ENCODE results near the gene LRRC3B. TPM values are rescaled to one million over a fixed set of nuclear protein-coding genes. Genes with fewer than 3 reads are reported as not detected.

LRRC3B gene
- total and polyA plus RNA-seq, 2 donors (not counting 1 experiment from before 2014, with no cell fraction given), result not detected

GRCh38 chr3:26628915-26629314, 6.3 kb downstream of the LRRC3B start:
- Mint-ChIP-seq H3K4me3 (no peak overlapping the region), H3K27ac (no peak overlapping the region), H3K9me3 (ENCODE audit: insufficient read depth) (no peaks in the 10 kb centered on the region), H3K4me1 (no peaks in the 10 kb centered on the region), H3K27me3 (peaks cover 9% of the 10 kb centered on the region)
- H3K79me2 ChIP-seq (ENCODE audit: control insufficient read depth, insufficient read depth, low read length), result no peaks in the 10 kb centered on the region
- H3K27ac ChIP-seq (ENCODE audit: low read length in 2 of 2), result no peak overlapping the region
- no peaks in the 10 kb centered on the region for H4K20me1 ChIP-seq (ENCODE audit: control insufficient read depth, insufficient read depth, low read length, poor library complexity, severe bottlenecking)
- H3K9me3 ChIP-seq (ENCODE audit: control extremely low read depth in 1 of 3, control insufficient read depth in 2 of 3, insufficient read depth in 1 of 3, low read length in 2 of 3), result peaks cover 0 to 14% (median 0%) of the 10 kb centered on the region in 3 donors
- ChIA-PET CTCF (interaction anchor here (0.7 kb wide), 1 partner anchor 311 kb away, joined by 4 read pairs; no protein-coding TSS in a partner anchor), POLR2A (no interaction called here)
- TF ChIP-seq EZH2 (IDR thresholded peaks at IDR 0.05; ENCODE audit: borderline replicate concordance, insufficient read depth, low read depth, low read length, poor library complexity, severe bottlenecking) (no peak), CTCF (IDR thresholded peaks at IDR 0.05) (no peak)
- no peak for ATAC-seq (ENCODE audit: low read depth)
- no CpG with 5 or more reads among the region's 1 CpG for WGBS (ENCODE audit: insufficient coverage)
- no peak overlapping the region for H2AFZ ChIP-seq (ENCODE audit: insufficient read depth, low read depth, low read length, poor library complexity, severe bottlenecking)
- H3K27me3 ChIP-seq (replicated peaks in 1 of 4; ENCODE audit: control extremely low read depth in 1 of 4, control insufficient read depth in 3 of 4, insufficient read depth in 4 of 4, low read length in 3 of 4), result peaks cover 0 to 19% (median 5%) of the 10 kb centered on the region in 4 experiments
- no peak for DNase-seq
- H3K4me3 ChIP-seq (ENCODE audit: control extremely low read depth in 1 of 5, extremely low read depth in 1 of 5, insufficient read depth in 1 of 5, low read depth in 2 of 5, low read length in 4 of 5), result no peak overlapping the region
- H3K4me2 ChIP-seq (replicated peaks; ENCODE audit: low read depth, low read length, poor library complexity, severe bottlenecking), result no peak overlapping the region
- no peaks in the 10 kb centered on the region for H3K36me3 ChIP-seq (replicated peaks in 1 of 2; ENCODE audit: control extremely low read depth in 1 of 2, control insufficient read depth in 1 of 2, extremely low read depth in 1 of 2, insufficient read depth in 2 of 2, low read length in 1 of 2)
- no peak overlapping the region for H3K9ac ChIP-seq (ENCODE audit: low read length)
- H3K4me1 ChIP-seq (ENCODE audit: control insufficient read depth in 2 of 2, insufficient read depth in 2 of 2, low read length in 2 of 2), result no peaks in the 10 kb centered on the region
- intact Hi-C loops (cut with micrococcal nuclease), result no loop called here

- no peak overlapping the region for H3K4me3 ChIP-seq (ENCODE audit: control extremely low read depth in 1 of 5, extremely low read depth in 1 of 5, insufficient read depth in 1 of 5, low read depth in 2 of 5, low read length in 4 of 5)
- Mint-ChIP-seq H3K4me1 (no peaks in the 10 kb centered on the region), H3K27me3 (no peaks in the 10 kb centered on the region), H3K9me3 (ENCODE audit: insufficient read depth) (no peaks in the 10 kb centered on the region), H3K4me3 (no peak overlapping the region), H3K27ac (no peak overlapping the region)
- H2AFZ ChIP-seq (ENCODE audit: insufficient read depth, low read depth, low read length, poor library complexity, severe bottlenecking), result no peak overlapping the region
- no peaks in the 10 kb centered on the region for H3K79me2 ChIP-seq (ENCODE audit: control insufficient read depth, insufficient read depth, low read length)
- no peak for DNase-seq
- no peak overlapping the region for H3K9ac ChIP-seq (ENCODE audit: low read length)
- no peaks in the 10 kb centered on the region for H3K4me1 ChIP-seq (ENCODE audit: control insufficient read depth in 2 of 2, insufficient read depth in 2 of 2, low read length in 2 of 2)
- no peaks in the 10 kb centered on the region for H4K20me1 ChIP-seq (ENCODE audit: control insufficient read depth, insufficient read depth, low read length, poor library complexity, severe bottlenecking)
- H3K4me2 ChIP-seq (replicated peaks; ENCODE audit: low read depth, low read length, poor library complexity, severe bottlenecking), result no peak overlapping the region
- H3K36me3 ChIP-seq (replicated peaks in 1 of 2; ENCODE audit: control extremely low read depth in 1 of 2, control insufficient read depth in 1 of 2, extremely low read depth in 1 of 2, insufficient read depth in 2 of 2, low read length in 1 of 2), result no peaks in the 10 kb centered on the region
- WGBS (ENCODE audit: insufficient coverage), result 100% methylated on average over 2 of the region's 4 CpGs
- TF ChIP-seq EZH2 (IDR thresholded peaks at IDR 0.05; ENCODE audit: borderline replicate concordance, insufficient read depth, low read depth, low read length, poor library complexity, severe bottlenecking), result no peak
- no peak for TF ChIP-seq CTCF (IDR thresholded peaks at IDR 0.05)
- POLR2A ChIA-PET, result no interaction called here
- ATAC-seq (ENCODE audit: low read depth), result no peak
- peaks cover 0 to 3% (median 0%) of the 10 kb centered on the region in 4 experiments for H3K27me3 ChIP-seq (replicated peaks in 1 of 4; ENCODE audit: control extremely low read depth in 1 of 4, control insufficient read depth in 3 of 4, insufficient read depth in 4 of 4, low read length in 3 of 4)
- H3K27ac ChIP-seq (ENCODE audit: low read length in 2 of 2), result no peak overlapping the region
- no peaks in the 10 kb centered on the region for H3K9me3 ChIP-seq (ENCODE audit: control extremely low read depth in 1 of 3, control insufficient read depth in 2 of 3, insufficient read depth in 1 of 3, low read length in 2 of 3)
- intact Hi-C loops (cut with micrococcal nuclease), result no loop called here
- CTCF ChIA-PET, result no interaction called here
These were observed 8.3 kb downstream of the LRRC3B start for GRCh38 chr3:26630669-26631389.
